GM23248 (cell line): ENCODE measurements around the gene CYS1. TPM values are rescaled to one million over a fixed set of nuclear protein-coding genes. Genes with fewer than 3 reads are reported as not detected.
"Not testable (repeated sequence)": the region's sequence is repeated elsewhere in the genome, so short reads cannot be mapped to it uniquely, and the experiment has no call there.

ENCODE experiments used
- DNase-seq: peaks from one replicate; pipeline ENCODE4 v3.0.0-alpha.2; 2015
- H2AFZ ChIP-seq: fragments of 200-600 bp; sonication (generic); 2 replicates; pipeline ENCODE4 v1.6.1; 2016; ENCODE audit warnings: antibody characterized with exemption
- H3F3A ChIP-seq: fragments of 200-600 bp; sonication (generic); 2 replicates; pipeline ENCODE4 v1.6.1; 2016; ENCODE audit warnings: mild to moderate bottlenecking, antibody characterized with exemption, mixed run types; ENCODE audit not compliant: insufficient read depth
- H3K27ac ChIP-seq: fragments of 200-600 bp; sonication (generic); 2 replicates; pipeline ENCODE4 v1.5.1; 2016; ENCODE audit warnings: mild to moderate bottlenecking
- H3K27me3 ChIP-seq: fragments of 200-600 bp; sonication (generic); replicated peaks from 2 replicates; pipeline ENCODE4 v1.6.1; 2016; ENCODE audit warnings: mild to moderate bottlenecking; ENCODE audit not compliant: insufficient read depth
- H3K36me3 ChIP-seq: fragments of 200-600 bp; sonication (generic); 2 replicates; pipeline ENCODE4 v1.6.1; 2016; ENCODE audit warnings: low read depth, mild to moderate bottlenecking
- H3K4me1 ChIP-seq: fragments of 200-600 bp; sonication (generic); 2 replicates; pipeline ENCODE4 v1.6.1; 2016; ENCODE audit warnings: mild to moderate bottlenecking; ENCODE audit not compliant: insufficient read depth
- H3K4me2 ChIP-seq: fragments of 200-600 bp; sonication (generic); one replicate; pipeline ENCODE4 v1.6.1; 2016; ENCODE audit warnings: mild to moderate bottlenecking; ENCODE audit not compliant: unreplicated experiment
- H3K4me3 ChIP-seq: fragments of 200-600 bp; sonication (generic); 2 replicates; pipeline ENCODE4 v1.5.1; 2016; ENCODE audit warnings: mild to moderate bottlenecking
- H3K79me2 ChIP-seq: fragments of 200-600 bp; sonication (generic); 2 replicates; pipeline ENCODE4 v1.6.1; 2016; ENCODE audit warnings: mild to moderate bottlenecking; ENCODE audit not compliant: insufficient read depth
- H3K9ac ChIP-seq: fragments of 200-600 bp; sonication (generic); 2 replicates; pipeline ENCODE4 v1.6.1; 2016; ENCODE audit warnings: mild to moderate bottlenecking
- H3K9me2 ChIP-seq: fragments of 200-600 bp; sonication (generic); 2 replicates; pipeline ENCODE4 v1.6.1; 2016; ENCODE audit warnings: mixed run types, mild to moderate bottlenecking, moderate library complexity; ENCODE audit not compliant: insufficient read depth
- H3K9me3 ChIP-seq: fragments of 200-600 bp; sonication (generic); one replicate; pipeline ENCODE4 v1.6.1; 2017; ENCODE audit warnings: low read depth
- H4K20me1 ChIP-seq: fragments of 200-600 bp; sonication (generic); 2 replicates; pipeline ENCODE4 v1.6.0; 2016; ENCODE audit not compliant: insufficient read depth
- EZH2 ChIP-seq: fragments of 200-600 bp; sonication (generic); IDR thresholded peaks from 2 replicates; pipeline ENCODE4 v1.6.1; 2018; ENCODE audit warnings: antibody characterized with exemption, mild to moderate bottlenecking; ENCODE audit not compliant: insufficient read depth, poor library complexity, severe bottlenecking
- EZH2phosphoT487 ChIP-seq: fragments of 200-600 bp; sonication (generic); IDR thresholded peaks from 2 replicates; pipeline ENCODE4 v1.6.1; 2018; ENCODE audit warnings: antibody characterized with exemption, moderate library complexity, mild to moderate bottlenecking, low read depth; ENCODE audit not compliant: insufficient read depth
- WGBS, 2 experiments: methylation state at CpG; one replicate each; pipeline ENCODE4 v1.1.6; 2015 to 2017; ENCODE audit warnings: low lambda C conversion rate in 2 of 2, low coverage in 1 of 2; ENCODE audit errors: missing lambda C conversion rate in 2 of 2; 5-methylcytosine and 5-hydroxymethylcytosine counted together
- in situ Hi-C: fragments of 300-500 bp; cut with MboI; formaldehyde crosslinking; loops from 2 replicates; pipeline ENCODE4 v1.15.0; 2020
- polyA plus RNA-seq: library from polyadenylated mRNA; unstranded; fragments of >200 nt; fragmentation: Nextera tagmentation; extraction: Ambion mirVana; gene quantifications from 2 replicates; pipeline ENCODE4 v1.2.1, GENCODE V29; 2016
- total RNA-seq: library from RNA; depleted of rRNA; stranded (reverse); fragments of >200 nt; shearing (Covaris generic); gene quantifications from 2 replicates; pipeline ENCODE4 v1.2.3, GENCODE V29; 2014

CYS1 gene
- total and polyA plus RNA-seq, 2 experiments from 2014 or later, result 3.1 to 6.1 TPM

- no peaks in the 10 kb centered on the region for H4K20me1 ChIP-seq
- no peak overlapping the region for H3K4me3 ChIP-seq
- H3K79me2 ChIP-seq, result no peaks in the 10 kb centered on the region
- TF ChIP-seq EZH2 (no peak), EZH2phosphoT487 (no peak)
- 56 to 58% methylated on average over 8 of the region's 8 CpGs for WGBS, 2 experiments
- H3K9me2 ChIP-seq, result no peaks in the 10 kb centered on the region
- in situ Hi-C loops, result no loop called here
- no peak overlapping the region for H3K27ac ChIP-seq
- H3K9me3 ChIP-seq, result no peaks in the 10 kb centered on the region
- H3K27me3 ChIP-seq, result no peaks in the 10 kb centered on the region
- H3K9ac ChIP-seq, result no peak overlapping the region
- no peak overlapping the region for H2AFZ ChIP-seq
- no peak for DNase-seq
- peaks cover 7% of the 10 kb centered on the region; the same call in 1 of the 2 replicates for H3F3A ChIP-seq
- no peak overlapping the region for H3K4me2 ChIP-seq
- no peaks in the 10 kb centered on the region for H3K36me3 ChIP-seq
- peaks cover 8% of the 10 kb centered on the region; the same call in 1 of the 2 replicates for H3K4me1 ChIP-seq
These were observed 63.4 kb downstream of the CYS1 start for GRCh38 chr2:10016802-10017258.

GRCh38 chr2:10016001-10016801, 64.0 kb downstream of the CYS1 start:
- no peaks in the 10 kb centered on the region for H3K9me2 ChIP-seq
- no peak overlapping the region for H3K4me3 ChIP-seq
- H3K27me3 ChIP-seq, result no peaks in the 10 kb centered on the region
- H3K4me1 ChIP-seq, result peaks cover 8% of the 10 kb centered on the region; the same call in 1 of the 2 replicates
- no peaks in the 10 kb centered on the region for H3K36me3 ChIP-seq
- no peaks in the 10 kb centered on the region for H3K79me2 ChIP-seq
- H3K27ac ChIP-seq, result no peak overlapping the region
- no peaks in the 10 kb centered on the region for H4K20me1 ChIP-seq
- H3K9ac ChIP-seq, result no peak overlapping the region
- H2AFZ ChIP-seq, result no peak overlapping the region
- DNase-seq, result no peak
- no peak overlapping the region for H3K4me2 ChIP-seq
- peaks cover 7% of the 10 kb centered on the region; the same call in 1 of the 2 replicates for H3F3A ChIP-seq
- WGBS, 2 experiments, result 86 to 88% methylated on average over 21 to 35 of the region's 35 CpGs
- no peak for TF ChIP-seq EZH2
- TF ChIP-seq EZH2phosphoT487, result no peak
- in situ Hi-C loops, result no loop called here
- H3K9me3 ChIP-seq, result no peaks in the 10 kb centered on the region

GRCh38 chr2:10015376-10015989, 64.7 kb downstream of the CYS1 start:
- H3K79me2 ChIP-seq, H4K20me1 ChIP-seq, H3K9me3 ChIP-seq, H3K36me3 ChIP-seq, H3F3A ChIP-seq, H3K4me2 ChIP-seq, DNase-seq, H3K9ac ChIP-seq, in situ Hi-C loops, H3K4me1 ChIP-seq, H2AFZ ChIP-seq, H3K27me3 ChIP-seq, H3K27ac ChIP-seq, H3K9me2 ChIP-seq, H3K4me3 ChIP-seq: not testable (repeated sequence)
- whole genome bisulfite sequencing, 2 experiments, result 86% methylated on average over 6 to 44 of the region's 44 CpGs

GRCh38 chr2:10014418-10015190, 65.6 kb downstream of the CYS1 start:
- Histone ChIP-seq H3K27ac (no peak overlapping the region), H3K27me3 (no peaks in the 10 kb centered on the region), H3K4me2 (no peak overlapping the region), H3F3A (peaks cover 7% of the 10 kb centered on the region; the same call in 1 of the 2 replicates), H3K36me3 (no peaks in the 10 kb centered on the region), H4K20me1 (no peaks in the 10 kb centered on the region), H3K9me2 (no peaks in the 10 kb centered on the region), H3K9me3 (no peaks in the 10 kb centered on the region), H3K4me1 (peaks cover 13% of the 10 kb centered on the region), H2AFZ (no peak overlapping the region), H3K9ac (no peak overlapping the region), H3K4me3 (no peak overlapping the region), H3K79me2 (no peaks in the 10 kb centered on the region)
- no peak for DNase-seq
- TF ChIP-seq EZH2phosphoT487, result no peak
- TF ChIP-seq EZH2, result no peak
- in situ Hi-C loops, result no loop called here
- 87 to 88% methylated on average over 16 to 42 of the region's 42 CpGs for WGBS, 2 experiments

- H2AFZ ChIP-seq, H4K20me1 ChIP-seq, H3K4me2 ChIP-seq, H3K27me3 ChIP-seq, H3K79me2 ChIP-seq, H3F3A ChIP-seq, H3K36me3 ChIP-seq, in situ Hi-C loops, H3K27ac ChIP-seq, DNase-seq, H3K4me3 ChIP-seq, H3K9me2 ChIP-seq, H3K9ac ChIP-seq, H3K4me1 ChIP-seq, H3K9me3 ChIP-seq: not testable (repeated sequence)
- 93 to 94% methylated on average over 30 to 43 of the region's 43 CpGs for WGBS, 2 experiments
These were observed 66.4 kb downstream of the CYS1 start for GRCh38 chr2:10013651-10014417.
